HUES6 (cell line): Measurements from ENCODE around the gene CAVIN3.
A peak's percentile ranks its signal among the peaks of the same experiment; 100 is the strongest.

Experiments
- H3K27ac ChIP-seq: 2 replicates; pipeline ENCODE4 v1.7.0; 2013; ENCODE audit warnings: low read depth, mild to moderate bottlenecking, low read length, inconsistent platforms
- H3K27me3 ChIP-seq: 2 replicates; pipeline ENCODE4 v1.6.1; 2013; ENCODE audit warnings: low read length; ENCODE audit not compliant: control insufficient read depth, insufficient read depth
- H3K36me3 ChIP-seq: 2 replicates; pipeline ENCODE4 v1.6.1; 2013; ENCODE audit warnings: low read length; ENCODE audit not compliant: control insufficient read depth, insufficient read depth
- H3K4me1 ChIP-seq: 2 replicates; pipeline ENCODE4 v1.6.1; 2013; ENCODE audit warnings: low read length; ENCODE audit not compliant: control insufficient read depth, insufficient read depth
- H3K4me3 ChIP-seq: 2 replicates; pipeline ENCODE4 v1.5.1; 2013; ENCODE audit warnings: low read depth, low read length
- H3K9ac ChIP-seq: one replicate; pipeline ENCODE4 v1.6.1; 2013; ENCODE audit warnings: mild to moderate bottlenecking, low read length
- H3K9me3 ChIP-seq: 2 replicates; pipeline ENCODE4 v1.6.1; 2013; ENCODE audit warnings: low read depth, low read length; ENCODE audit not compliant: control insufficient read depth, insufficient read depth

Gene CAVIN3

DNA sequence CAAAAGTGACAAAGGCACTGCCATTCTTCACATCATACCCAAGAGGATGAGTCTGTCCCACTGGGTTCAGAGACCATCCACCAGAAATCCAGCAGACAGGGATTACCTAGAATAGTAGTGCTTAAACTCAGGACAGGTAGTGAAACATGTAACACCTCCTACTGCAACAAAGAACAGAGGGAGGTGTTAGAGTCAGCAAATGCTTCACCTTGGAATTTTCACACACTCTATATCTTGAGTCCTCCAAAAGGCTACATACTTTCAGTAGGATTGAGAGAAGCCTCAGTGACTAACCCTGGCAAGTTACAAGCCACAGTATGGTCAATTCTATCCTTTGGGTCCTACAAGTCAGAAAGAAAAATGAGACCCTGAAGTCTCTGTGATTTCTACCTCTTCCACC is 6.0 kb upstream of the CAVIN3 start:
- Histone ChIP-seq H3K27ac (0 out of 2 replicates have a peak overlapping the region, but pooled peaks have one; percentile 37), H3K4me3 (no peak overlapping the region), H3K9ac (peak overlapping the region; percentile 3), H3K36me3 (no peaks in the 10 kb centered on the region), H3K9me3 (no peaks in the 10 kb centered on the region), H3K27me3 (no peaks in the 10 kb centered on the region), H3K4me1 (peaks cover 52% of the 10 kb centered on the region)

DNA sequence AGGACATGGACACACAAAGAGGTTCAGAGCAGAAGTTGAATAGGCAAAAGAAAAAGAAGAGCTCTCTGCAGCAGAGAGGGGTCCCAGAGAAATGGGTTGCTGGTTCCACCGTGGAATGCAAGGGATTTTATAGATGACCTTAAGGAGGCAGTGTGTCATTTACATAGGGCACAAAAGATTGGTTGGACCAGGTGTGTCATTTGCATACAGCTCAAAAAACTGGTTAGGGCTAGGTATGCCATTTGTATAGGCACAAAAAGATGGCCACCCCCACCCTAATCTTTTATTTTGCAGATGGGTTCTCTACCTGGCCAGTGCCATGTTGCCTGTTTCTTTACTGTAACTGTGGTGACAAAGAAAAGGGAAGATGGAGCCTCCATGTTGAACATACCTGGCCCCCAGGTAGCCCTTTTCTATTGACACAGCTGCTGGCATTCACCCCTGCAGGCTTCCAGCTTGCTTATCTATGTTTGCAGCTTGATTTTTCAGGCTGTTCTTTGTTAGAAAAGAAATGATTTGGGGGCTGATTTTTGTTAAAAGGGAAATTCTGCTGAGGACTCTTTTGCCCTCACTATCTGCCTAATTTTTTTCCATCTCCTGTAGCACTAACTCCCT is 3.1 kb upstream of the CAVIN3 start:
- peaks cover 68% of the 10 kb centered on the region for H3K4me1 ChIP-seq
- H3K27me3 ChIP-seq, result no peaks in the 10 kb centered on the region
- H3K9ac ChIP-seq, result no peak overlapping the region
- H3K36me3 ChIP-seq, result no peaks in the 10 kb centered on the region
- peak overlapping the region; percentile 75 for H3K27ac ChIP-seq
- H3K4me3 ChIP-seq, result no peak overlapping the region
- no peaks in the 10 kb centered on the region for H3K9me3 ChIP-seq

GRCh38 chr11:6321961-6322362 is 1.7 kb upstream of the CAVIN3 start:
- Histone ChIP-seq H3K36me3 (no peaks in the 10 kb centered on the region), H3K4me3 (no peak overlapping the region), H3K9ac (peak overlapping the region; percentile 98), H3K4me1 (peaks cover 60% of the 10 kb centered on the region), H3K27me3 (no peaks in the 10 kb centered on the region), H3K9me3 (no peaks in the 10 kb centered on the region), H3K27ac (0 out of 2 replicates have a peak overlapping the region, but pooled peaks have one; percentile 14)

DNA sequence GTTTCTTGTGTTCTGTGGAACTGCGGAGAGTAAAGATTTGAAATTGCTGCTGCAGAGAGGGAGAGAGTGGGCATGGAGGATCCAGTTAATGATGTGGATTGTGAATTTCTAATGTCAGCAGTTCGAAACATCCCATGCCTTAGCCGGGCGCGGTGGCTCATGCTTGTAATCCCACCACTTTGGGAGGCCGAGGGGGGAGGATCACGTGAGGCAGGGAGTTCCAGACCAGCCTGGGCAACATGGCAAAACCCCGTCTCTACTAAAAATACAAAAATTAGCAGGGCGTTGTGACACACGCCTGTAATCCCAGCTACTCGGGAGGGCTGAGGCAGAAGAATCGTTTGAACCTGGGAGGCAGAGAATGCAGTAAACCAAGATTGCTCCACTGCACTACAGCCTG is 1.1 kb upstream of the CAVIN3 start:
- Histone ChIP-seq H3K27ac (peak overlapping the region; percentile 88; the same call in 1 of the 2 replicates), H3K9ac (peak overlapping the region; percentile 98), H3K4me3 (peak overlapping the region; percentile 85), H3K9me3 (no peaks in the 10 kb centered on the region), H3K4me1 (peaks cover 54% of the 10 kb centered on the region), H3K36me3 (no peaks in the 10 kb centered on the region), H3K27me3 (no peaks in the 10 kb centered on the region)

- Histone ChIP-seq H3K4me3 (peak overlapping the region; percentile 85), H3K27ac (peak overlapping the region; percentile 88), H3K27me3 (no peaks in the 10 kb centered on the region), H3K9me3 (no peaks in the 10 kb centered on the region), H3K9ac (peak overlapping the region; percentile 98), H3K36me3 (no peaks in the 10 kb centered on the region), H3K4me1 (peaks cover 46% of the 10 kb centered on the region)
Measured at GRCh38 chr11:6319704-6320410, 444 bp downstream of the CAVIN3 start.

- Histone ChIP-seq H3K27ac (peak overlapping the region; percentile 88), H3K9ac (peak overlapping the region; percentile 98), H3K36me3 (no peaks in the 10 kb centered on the region), H3K9me3 (no peaks in the 10 kb centered on the region), H3K4me1 (peaks cover 44% of the 10 kb centered on the region), H3K4me3 (peak overlapping the region; percentile 85), H3K27me3 (no peaks in the 10 kb centered on the region)
Measured at GRCh38 chr11:6319001-6319703, 1.1 kb downstream of the CAVIN3 start.

DNA sequence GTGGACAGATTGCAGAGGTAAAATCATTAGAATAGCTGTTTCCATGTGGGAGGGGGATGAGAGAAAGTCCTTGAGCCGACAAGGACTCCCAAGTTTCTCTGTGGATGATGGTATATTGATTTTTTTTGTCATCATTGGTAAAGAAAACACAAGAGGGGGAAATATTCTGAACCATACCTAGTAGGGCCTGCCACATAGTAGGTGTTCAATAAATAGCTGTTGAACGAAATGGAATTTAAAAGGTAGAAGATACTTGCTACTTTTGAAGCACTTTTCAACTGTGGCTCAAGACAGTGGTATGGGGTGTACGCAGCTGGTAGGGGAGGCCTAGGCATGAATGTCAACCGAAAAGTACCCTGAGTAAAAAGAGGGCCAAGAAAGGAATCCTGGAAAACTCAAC is 2.1 kb downstream of the CAVIN3 start:
- Histone ChIP-seq H3K27me3 (no peaks in the 10 kb centered on the region), H3K9ac (peak overlapping the region; percentile 98), H3K36me3 (no peaks in the 10 kb centered on the region), H3K4me1 (peaks cover 37% of the 10 kb centered on the region), H3K9me3 (no peaks in the 10 kb centered on the region), H3K27ac (no peak overlapping the region), H3K4me3 (peak overlapping the region; percentile 85)

GRCh38 chr11:6315811-6316425 is 4.4 kb downstream of the CAVIN3 start:
- Histone ChIP-seq H3K4me1 (peaks cover 19% of the 10 kb centered on the region), H3K4me3 (no peak overlapping the region), H3K36me3 (no peaks in the 10 kb centered on the region), H3K9ac (no peak overlapping the region), H3K27me3 (no peaks in the 10 kb centered on the region), H3K27ac (no peak overlapping the region), H3K9me3 (no peaks in the 10 kb centered on the region)

DNA sequence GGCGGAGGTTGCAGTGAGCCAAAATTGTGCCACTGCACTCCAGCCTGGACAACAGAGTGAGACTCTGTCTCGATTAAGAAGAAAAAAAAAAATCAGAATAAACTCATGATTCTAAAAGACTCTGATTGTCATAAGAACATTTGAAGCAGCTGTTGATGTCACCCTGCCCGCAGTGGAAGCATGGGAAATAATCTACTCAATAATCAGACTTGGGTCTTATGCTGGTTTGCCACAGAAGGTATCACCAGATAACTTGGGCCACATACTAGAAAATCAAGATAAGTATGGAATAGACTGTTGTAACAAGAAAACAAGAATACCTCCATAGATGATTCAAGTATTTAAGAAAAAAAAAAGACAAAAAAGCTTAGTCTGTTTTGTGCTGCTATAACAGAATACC is 8.2 kb downstream of the CAVIN3 start:
- H3K4me3 ChIP-seq, result no peak overlapping the region
- H3K27ac ChIP-seq, result no peak overlapping the region
- H3K4me1 ChIP-seq, result peaks cover 8% of the 10 kb centered on the region
- H3K9me3 ChIP-seq, result no peaks in the 10 kb centered on the region
- H3K36me3 ChIP-seq, result no peaks in the 10 kb centered on the region
- no peak overlapping the region for H3K9ac ChIP-seq
- H3K27me3 ChIP-seq, result no peaks in the 10 kb centered on the region

DNA sequence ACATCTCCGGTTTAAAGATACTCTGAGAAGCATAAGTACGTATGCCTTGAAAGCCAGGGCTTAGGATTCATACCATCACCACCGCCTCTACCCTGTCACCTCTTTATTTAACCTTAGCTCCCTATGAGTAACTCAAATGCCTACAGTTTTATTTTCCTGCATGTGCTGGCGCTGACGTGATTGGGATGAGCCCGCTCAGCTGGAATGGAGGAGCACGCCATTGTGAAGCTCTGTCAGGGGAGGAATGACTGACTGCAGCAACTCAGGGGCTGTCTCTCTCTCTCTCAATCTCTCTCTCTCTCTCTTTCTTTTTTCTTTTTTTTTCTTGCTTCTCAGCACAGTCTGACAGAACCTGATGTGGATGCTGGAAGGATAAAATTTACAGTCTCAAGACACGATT is 12.4 kb downstream of the CAVIN3 start:
- no peaks in the 10 kb centered on the region for H3K36me3 ChIP-seq
- no peak overlapping the region for H3K27ac ChIP-seq
- H3K9me3 ChIP-seq, result no peaks in the 10 kb centered on the region
- H3K4me3 ChIP-seq, result no peak overlapping the region
- H3K27me3 ChIP-seq, result no peaks in the 10 kb centered on the region
- H3K9ac ChIP-seq, result no peak overlapping the region
- H3K4me1 ChIP-seq, result peaks cover 32% of the 10 kb centered on the region

DNA sequence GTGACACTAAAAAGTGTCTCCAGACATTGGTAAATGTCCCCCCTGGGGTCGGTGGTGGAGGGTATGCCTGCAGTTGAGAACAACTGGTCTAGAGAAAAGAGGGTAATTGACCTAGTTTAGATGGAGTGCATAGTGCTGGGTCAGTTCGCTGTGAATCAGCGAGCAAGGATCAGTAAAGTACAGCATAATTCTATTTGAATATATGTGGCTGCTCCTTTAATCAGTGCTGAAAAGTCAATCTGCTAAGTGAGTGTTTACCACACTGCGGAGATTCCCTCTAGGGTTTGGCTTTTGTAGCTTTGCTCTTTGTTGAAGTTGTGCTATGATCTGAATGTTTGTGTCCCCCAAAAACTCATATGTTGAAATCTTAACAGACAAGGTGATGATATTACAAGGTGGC is 15.0 kb downstream of the CAVIN3 start:
- no peak overlapping the region for H3K9ac ChIP-seq
- H3K9me3 ChIP-seq, result no peaks in the 10 kb centered on the region
- H3K27ac ChIP-seq, result no peak overlapping the region
- no peaks in the 10 kb centered on the region for H3K36me3 ChIP-seq
- no peak overlapping the region for H3K4me3 ChIP-seq
- H3K27me3 ChIP-seq, result no peaks in the 10 kb centered on the region
- H3K4me1 ChIP-seq, result peaks cover 43% of the 10 kb centered on the region
